ENCODE results near the gene CHDH.

The CHDH gene

GRCh38 chr3:53823956-53824657, 22.1 kb downstream of the CHDH start:
- no peak for DNase-seq (ENCODE audit: low read depth)

- no peak for DNase-seq (ENCODE audit: low read depth)
Observed at GRCh38 chr3:53823026-53823955, 22.9 kb downstream of the CHDH start.

- DNase-seq (ENCODE audit: low read depth) = no peak
Observed at GRCh38 chr3:53822331-53822741, 23.9 kb downstream of the CHDH start.

- DNase-seq (ENCODE audit: low read depth) = no peak
Observed at GRCh38 chr3:53821631-53822121, 24.5 kb downstream of the CHDH start.

GRCh38 chr3:53820756-53821580, 25.3 kb downstream of the CHDH start:
- DNase-seq (ENCODE audit: low read depth) = no peak

- DNase-seq (ENCODE audit: low read depth) = no peak
Observed at GRCh38 chr3:53820084-53820483, 26.1 kb downstream of the CHDH start.

- no peak for DNase-seq (ENCODE audit: low read depth)
Observed at GRCh38 chr3:53819163-53819868, 26.9 kb downstream of the CHDH start.

GRCh38 chr3:53818221-53819162, 27.7 kb downstream of the CHDH start:
- no peak for DNase-seq (ENCODE audit: low read depth)

- DNase-seq (ENCODE audit: low read depth) = no peak
Observed at GRCh38 chr3:53817809-53818208, 28.4 kb downstream of the CHDH start.

- DNase-seq (ENCODE audit: low read depth) = no peak
Observed at GRCh38 chr3:53817211-53817610, 29.0 kb downstream of the CHDH start.

GRCh38 chr3:53816425-53816824, 29.8 kb downstream of the CHDH start:
- no peak for DNase-seq (ENCODE audit: low read depth)

GRCh38 chr3:53815651-53816050, 30.6 kb downstream of the CHDH start:
- no peak for DNase-seq (ENCODE audit: low read depth)

- no peak for DNase-seq (ENCODE audit: low read depth)
Observed at GRCh38 chr3:53815067-53815466, 31.2 kb downstream of the CHDH start.

GRCh38 chr3:53813876-53814275, 32.3 kb downstream of the CHDH start:
- DNase-seq (ENCODE audit: low read depth) = no peak

- no peak for DNase-seq (ENCODE audit: low read depth)
Observed at GRCh38 chr3:53813229-53813628, 33.0 kb downstream of the CHDH start.

GRCh38 chr3:53812434-53812833, 33.8 kb downstream of the CHDH start:
- no peak for DNase-seq (ENCODE audit: low read depth)

- DNase-seq (ENCODE audit: low read depth) = no peak
Observed at GRCh38 chr3:53811143-53811927, 34.9 kb downstream of the CHDH start.

GRCh38 chr3:53809764-53810400, 36.3 kb downstream of the CHDH start:
- DNase-seq (ENCODE audit: low read depth) = no peak

GRCh38 chr3:53809267-53809666, 37.0 kb downstream of the CHDH start:
- no peak for DNase-seq (ENCODE audit: low read depth)
